T1000 (cell line): ENCODE results near the gene PHKG1.
"Not testable (repeated sequence)": the region's sequence is repeated elsewhere in the genome, so short reads cannot be mapped to it uniquely, and the experiment has no call there.

Source experiments
- DNase-seq: peaks from one replicate; lab custom pipeline; 2025; ENCODE audit warnings: mixed read lengths; lab: John Stamatoyannopoulos, UW

The PHKG1 gene

GRCh38 chr7:56045758-56046157 lies 47.0 kb downstream of the PHKG1 start:
- DNase-seq: not testable (repeated sequence)

GRCh38 chr7:56040730-56041129 lies 52.0 kb downstream of the PHKG1 start:
- DNase-seq: no peak

GRCh38 chr7:56033671-56034432 lies 58.9 kb downstream of the PHKG1 start:
- DNase-seq: peak; percentile 49

- not testable (repeated sequence) for DNase-seq
These were observed 60.2 kb downstream of the PHKG1 start for GRCh38 chr7:56032578-56032977.

- not testable (repeated sequence) for DNase-seq
These were observed 61.2 kb downstream of the PHKG1 start for GRCh38 chr7:56031556-56031955.

- DNase-seq: no peak
These were observed 62.4 kb downstream of the PHKG1 start for GRCh38 chr7:56030340-56030739.
